Measurements from ENCODE around the gene HHATL. TPM values are rescaled to one million over a fixed set of nuclear protein-coding genes. Genes with fewer than 3 reads are reported as not detected.

HHATL gene
- total and polyA plus RNA-seq, 7 donors, result 37.0 to 276 (median 166) TPM

- Histone ChIP-seq H3K4me1 (peaks cover 46% of the 10 kb centered on the region), H3K9me3 (no peaks in the 10 kb centered on the region), H3K36me3 (ENCODE audit: insufficient read depth in 1 of 2, low read depth in 1 of 2) (peaks cover 0 to 35% of the 10 kb centered on the region in 2 donors), H3K4me3 (peak overlapping the region; percentile 71), H3K27ac (peak overlapping the region; percentile 98), H3K27me3 (ENCODE audit: insufficient read depth in 3 of 3, low read length in 2 of 3) (no peaks in the 10 kb centered on the region)
- intact Hi-C loops (cut with DNase I), result no loop called here
- ATAC-seq (no peak), DNase-seq (peak in 1 of 2 donors; percentile 72)
- 48 to 56% (median 49%) methylated on average over 13 to 15 of the region's 15 CpGs for WGBS, 3 donors
- TF ChIP-seq CTCF (IDR thresholded peaks at IDR 0.05), result no peak
Measured at GRCh38 chr3:42688016-42688415, 14.6 kb downstream of the HHATL start.

DNA sequence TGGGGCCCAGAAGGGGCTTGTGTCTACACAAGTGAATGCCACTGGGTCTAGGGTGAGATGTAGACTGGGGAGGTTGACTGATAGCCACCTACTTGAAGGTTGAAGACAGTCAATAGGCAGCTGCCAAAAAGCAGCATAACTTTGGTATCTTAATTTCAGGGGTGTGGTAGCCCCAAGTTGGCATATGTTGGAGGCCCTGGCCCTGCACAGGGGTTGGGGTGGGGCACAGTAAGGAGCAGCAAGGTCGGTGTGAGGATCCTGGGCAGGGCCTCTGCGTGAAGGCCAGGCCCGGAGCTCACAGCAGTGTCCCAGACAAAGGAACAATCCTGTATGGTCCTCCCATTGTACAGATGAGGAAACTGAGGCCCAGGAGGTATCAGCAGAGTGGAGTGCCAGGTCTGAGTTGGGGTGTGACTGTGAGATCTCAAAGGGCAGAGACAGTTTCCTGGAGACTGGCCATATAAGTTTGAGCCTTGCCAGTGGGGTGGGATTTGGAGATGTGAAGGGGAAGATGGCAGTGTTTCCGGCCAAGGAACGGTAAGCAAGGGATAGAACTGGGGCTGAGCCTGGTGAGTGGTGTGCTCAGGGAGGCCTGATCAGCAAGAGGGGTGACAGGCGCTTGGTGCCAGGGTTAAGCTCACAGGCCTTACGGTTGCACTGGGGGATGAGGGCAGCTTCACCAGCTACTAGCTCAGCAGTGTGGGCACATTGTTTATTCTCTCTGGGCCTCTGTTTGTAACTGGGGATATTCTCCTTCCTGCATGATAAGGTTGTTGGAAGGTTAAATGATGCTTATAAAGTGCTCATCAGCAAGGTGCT is 15.6 kb downstream of the HHATL start:
- intact Hi-C loops (cut with DNase I), result no loop called here
- ATAC-seq, result no peak
- TF ChIP-seq CTCF (IDR thresholded peaks at IDR 0.05), result no peak
- H3K36me3 ChIP-seq (ENCODE audit: insufficient read depth in 1 of 2, low read depth in 1 of 2), result peaks cover 0 to 25% of the 10 kb centered on the region in 2 donors
- 54 to 63% (median 61%) methylated on average over 7 of the region's 7 CpGs for WGBS, 3 donors
- H3K4me3 ChIP-seq, result peak overlapping the region; percentile 71
- peaks cover 51% of the 10 kb centered on the region for H3K4me1 ChIP-seq
- no peak for DNase-seq
- no peaks in the 10 kb centered on the region for H3K27me3 ChIP-seq (ENCODE audit: insufficient read depth in 3 of 3, low read length in 2 of 3)
- peak overlapping the region; percentile 98 for H3K27ac ChIP-seq
- no peaks in the 10 kb centered on the region for H3K9me3 ChIP-seq

GRCh38 chr3:42685891-42686820 is 16.4 kb downstream of the HHATL start:
- ATAC-seq (no peak), DNase-seq (peak in 1 of 2 donors; percentile 62)
- Histone ChIP-seq H3K9me3 (no peaks in the 10 kb centered on the region), H3K27ac (peak overlapping the region; percentile 98), H3K27me3 (ENCODE audit: insufficient read depth in 3 of 3, low read length in 2 of 3) (no peaks in the 10 kb centered on the region), H3K4me3 (peak overlapping the region; percentile 71), H3K36me3 (ENCODE audit: insufficient read depth in 1 of 2, low read depth in 1 of 2) (peaks cover 0 to 18% of the 10 kb centered on the region in 2 donors), H3K4me1 (peaks cover 51% of the 10 kb centered on the region)
- TF ChIP-seq CTCF (IDR thresholded peaks at IDR 0.05), result no peak
- intact Hi-C loops (cut with DNase I), result loop anchor here in 1 of 2 donors (2.0 kb wide), 1 partner anchor 15 kb away; no protein-coding TSS in a partner anchor
- 26 to 36% (median 36%) methylated on average over 77 to 80 of the region's 80 CpGs for WGBS, 3 donors

DNA sequence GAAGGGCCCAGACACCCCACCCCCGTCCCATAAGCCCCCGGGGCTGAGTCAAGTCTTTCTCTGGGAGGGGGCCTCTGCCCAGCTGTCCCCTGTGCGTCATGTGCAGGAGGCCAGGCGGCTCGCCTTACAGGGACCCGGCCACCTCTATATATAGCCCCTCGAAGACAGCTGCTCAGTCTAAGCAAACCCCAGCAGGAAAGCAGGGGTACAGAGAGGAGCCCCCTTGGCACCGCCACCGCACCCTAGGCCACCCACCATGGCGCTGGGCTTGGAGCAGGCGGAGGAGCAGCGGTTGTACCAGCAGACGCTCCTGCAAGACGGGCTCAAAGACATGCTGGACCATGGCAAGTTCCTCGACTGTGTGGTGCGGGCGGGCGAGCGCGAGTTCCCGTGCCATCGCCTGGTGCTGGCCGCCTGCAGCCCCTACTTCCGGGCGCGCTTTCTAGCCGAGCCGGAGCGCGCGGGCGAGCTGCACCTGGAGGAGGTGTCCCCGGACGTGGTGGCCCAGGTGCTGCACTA is 17.2 kb downstream of the HHATL start, which contains the start of gene KLHL40:
TSS of gene KLHL40 (plus strand) at position 175 of the 519 bp plus-strand sequence. CDS start at position 257, 82 bp downstream.
- Histone ChIP-seq H3K9me3 (no peaks in the 10 kb centered on the region), H3K4me1 (peaks cover 51% of the 10 kb centered on the region), H3K4me3 (peak within 1 kb of the TSS; percentile 71), H3K27ac (peak within 1 kb of the TSS; percentile 98), H3K36me3 (ENCODE audit: insufficient read depth in 1 of 2, low read depth in 1 of 2) (peaks cover 0 to 13% of the 10 kb centered on the region in 2 donors), H3K27me3 (ENCODE audit: insufficient read depth in 3 of 3, low read length in 2 of 3) (no peaks in the 10 kb centered on the region)
- intact Hi-C loops (cut with DNase I), result loop anchor here in 1 of 2 donors (2.0 kb wide), 1 partner anchor 15 kb away; no protein-coding TSS in a partner anchor
- peak; percentile 79 to 93 for DNase-seq
- peak; percentile 65 to 73 (median 72) for ATAC-seq
- no peak for TF ChIP-seq CTCF (IDR thresholded peaks at IDR 0.05)
- WGBS, 3 donors, result 17 to 30% (median 21%) methylated on average over 34 of the region's 34 CpGs

All from psoas muscle (tissue), 8 donors.